HEK293 (cell line): ENCODE data around the gene TTC33.

Source experiments
- GLIS1 ChIP-seq: fragments of 450-650 bp; formaldehyde crosslinking; IDR thresholded peaks from 2 replicates; pipeline ENCODE4 v1.5.1; 2016; ENCODE audit warnings: missing biosample characterization, missing genetic modification characterization
- HOXC10 ChIP-seq: sonication (generic); formaldehyde crosslinking; IDR thresholded peaks from 2 replicates; pipeline ENCODE4 v1.8.1; 2023; ENCODE audit warnings: mild to moderate bottlenecking, missing genetic modification reagents
- MYNN ChIP-seq: fragments of 450-650 bp; formaldehyde crosslinking; IDR thresholded peaks from 2 replicates; pipeline ENCODE4 v1.5.1; 2016; ENCODE audit warnings: missing biosample characterization, missing genetic modification characterization, borderline replicate concordance
- YY1 ChIP-seq: fragments of 450-650 bp; formaldehyde crosslinking; IDR thresholded peaks from 2 replicates; pipeline ENCODE4 v1.5.1; 2018; ENCODE audit warnings: missing biosample characterization, missing genetic modification characterization
- ZBTB20 ChIP-seq: fragments of 450-650 bp; formaldehyde crosslinking; IDR thresholded peaks from 2 replicates; pipeline ENCODE4 v1.5.1; 2016; ENCODE audit warnings: missing biosample characterization, missing genetic modification characterization
- ZFP69B ChIP-seq: fragments of 450-650 bp; formaldehyde crosslinking; IDR thresholded peaks from 2 replicates; pipeline ENCODE4 v1.5.1; 2016; ENCODE audit warnings: missing biosample characterization, missing genetic modification characterization
- ZNF146 ChIP-seq: fragments of 450-650 bp; formaldehyde crosslinking; IDR thresholded peaks from 2 replicates; pipeline ENCODE4 v1.5.1; 2016; ENCODE audit warnings: missing biosample characterization, missing genetic modification characterization
- ZNF169 ChIP-seq: fragments of 450-650 bp; formaldehyde crosslinking; IDR thresholded peaks from 2 replicates; pipeline ENCODE4 v1.5.1; 2016; ENCODE audit warnings: missing biosample characterization, missing genetic modification characterization
- ZNF266 ChIP-seq: fragments of 450-650 bp; formaldehyde crosslinking; IDR thresholded peaks from 2 replicates; pipeline ENCODE4 v1.5.1; 2016; ENCODE audit warnings: missing biosample characterization, missing genetic modification characterization, low read depth
- ZNF292 ChIP-seq: fragments of 450-650 bp; formaldehyde crosslinking; IDR thresholded peaks from 2 replicates; pipeline ENCODE4 v1.5.1; 2016; ENCODE audit warnings: low read depth, missing biosample characterization, missing genetic modification characterization, borderline replicate concordance
- ZNF416 ChIP-seq: fragments of 450-650 bp; formaldehyde crosslinking; IDR thresholded peaks from 2 replicates; pipeline ENCODE4 v1.5.1; 2016; ENCODE audit warnings: missing biosample characterization, missing genetic modification characterization
- ZNF423 ChIP-seq: fragments of 450-650 bp; formaldehyde crosslinking; IDR thresholded peaks from 2 replicates; pipeline ENCODE4 v1.5.1; 2016; ENCODE audit warnings: missing biosample characterization, missing genetic modification characterization
- ZNF571 ChIP-seq: fragments of 450-650 bp; formaldehyde crosslinking; IDR thresholded peaks from 2 replicates; pipeline ENCODE4 v1.5.0; 2017; ENCODE audit warnings: missing biosample characterization, missing genetic modification characterization
- ZNF621 ChIP-seq: fragments of 450-650 bp; formaldehyde crosslinking; IDR thresholded peaks from 2 replicates; pipeline ENCODE4 v1.5.1; 2017; ENCODE audit warnings: missing biosample characterization, missing genetic modification characterization
- ZNF624 ChIP-seq: fragments of 450-650 bp; formaldehyde crosslinking; IDR thresholded peaks from 2 replicates; pipeline ENCODE4 v1.5.1; 2017; ENCODE audit warnings: missing biosample characterization, missing genetic modification characterization
- ZNF654 ChIP-seq: fragments of 450-650 bp; formaldehyde crosslinking; IDR thresholded peaks from 2 replicates; pipeline ENCODE4 v1.5.1; 2016; ENCODE audit warnings: low read depth, missing biosample characterization, missing genetic modification characterization
- ZNF792 ChIP-seq: fragments of 450-650 bp; formaldehyde crosslinking; IDR thresholded peaks from 2 replicates; pipeline ENCODE4 v1.5.1; 2016; ENCODE audit warnings: missing biosample characterization, missing genetic modification characterization
- ZNF843 ChIP-seq: fragments of 450-650 bp; formaldehyde crosslinking; IDR thresholded peaks from 2 replicates; pipeline ENCODE4 v1.5.1; 2016; ENCODE audit warnings: missing biosample characterization, missing genetic modification characterization
- ZXDB ChIP-seq: fragments of 450-650 bp; formaldehyde crosslinking; IDR thresholded peaks from 2 replicates; pipeline ENCODE4 v1.5.1; 2016; ENCODE audit warnings: missing biosample characterization, missing genetic modification characterization
- TF ChIP-seq, protein P1 (sequence below): fragments of 450-650 bp; formaldehyde crosslinking; IDR thresholded peaks from 2 replicates; pipeline ENCODE4 v1.5.1; 2016; ENCODE audit warnings: missing biosample characterization, missing genetic modification characterization
- TF ChIP-seq, protein P2 (sequence below): fragments of 450-650 bp; formaldehyde crosslinking; IDR thresholded peaks from 2 replicates; pipeline ENCODE4 v1.5.1; 2016; ENCODE audit warnings: missing biosample characterization, missing genetic modification characterization
- TF ChIP-seq, protein P3 (sequence below): fragments of 450-650 bp; formaldehyde crosslinking; IDR thresholded peaks from 2 replicates; pipeline ENCODE4 v1.5.1; 2016; ENCODE audit warnings: missing biosample characterization, missing genetic modification characterization
- TF ChIP-seq, protein P4 (sequence below): fragments of 450-650 bp; formaldehyde crosslinking; conservative IDR thresholded peaks from 2 replicates; pipeline ENCODE4 v1.5.1; 2016; ENCODE audit warnings: low read depth, missing biosample characterization, missing genetic modification characterization
- TF ChIP-seq, protein P5 (sequence below): fragments of 450-650 bp; formaldehyde crosslinking; IDR thresholded peaks from 2 replicates; pipeline ENCODE4 v1.5.1; 2016; ENCODE audit warnings: missing biosample characterization, missing genetic modification characterization
- TF ChIP-seq, protein P6 (sequence below): fragments of 450-650 bp; formaldehyde crosslinking; optimal IDR thresholded peaks from 2 replicates; pipeline ENCODE3; 2016; ENCODE audit warnings: missing biosample characterization, mild to moderate bottlenecking, missing genetic modification characterization

Gene TTC33

DNA sequence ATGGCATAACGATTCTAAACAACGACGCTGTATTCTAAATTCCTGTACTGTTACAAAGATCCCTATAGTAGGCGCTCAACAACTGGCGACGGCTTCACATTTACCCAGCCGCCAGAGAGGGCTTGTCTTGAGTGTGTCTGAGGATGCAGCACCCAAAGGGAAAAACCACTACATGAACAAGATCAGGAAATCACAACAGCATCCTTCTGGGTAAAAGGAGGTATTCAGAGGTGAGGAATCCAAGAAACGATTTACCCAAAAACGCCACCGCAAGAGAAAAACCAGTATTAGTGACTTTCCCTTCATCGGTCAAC is 711 bp downstream of the TTC33 start (continued):
- TF ChIP-seq, protein P1, sequence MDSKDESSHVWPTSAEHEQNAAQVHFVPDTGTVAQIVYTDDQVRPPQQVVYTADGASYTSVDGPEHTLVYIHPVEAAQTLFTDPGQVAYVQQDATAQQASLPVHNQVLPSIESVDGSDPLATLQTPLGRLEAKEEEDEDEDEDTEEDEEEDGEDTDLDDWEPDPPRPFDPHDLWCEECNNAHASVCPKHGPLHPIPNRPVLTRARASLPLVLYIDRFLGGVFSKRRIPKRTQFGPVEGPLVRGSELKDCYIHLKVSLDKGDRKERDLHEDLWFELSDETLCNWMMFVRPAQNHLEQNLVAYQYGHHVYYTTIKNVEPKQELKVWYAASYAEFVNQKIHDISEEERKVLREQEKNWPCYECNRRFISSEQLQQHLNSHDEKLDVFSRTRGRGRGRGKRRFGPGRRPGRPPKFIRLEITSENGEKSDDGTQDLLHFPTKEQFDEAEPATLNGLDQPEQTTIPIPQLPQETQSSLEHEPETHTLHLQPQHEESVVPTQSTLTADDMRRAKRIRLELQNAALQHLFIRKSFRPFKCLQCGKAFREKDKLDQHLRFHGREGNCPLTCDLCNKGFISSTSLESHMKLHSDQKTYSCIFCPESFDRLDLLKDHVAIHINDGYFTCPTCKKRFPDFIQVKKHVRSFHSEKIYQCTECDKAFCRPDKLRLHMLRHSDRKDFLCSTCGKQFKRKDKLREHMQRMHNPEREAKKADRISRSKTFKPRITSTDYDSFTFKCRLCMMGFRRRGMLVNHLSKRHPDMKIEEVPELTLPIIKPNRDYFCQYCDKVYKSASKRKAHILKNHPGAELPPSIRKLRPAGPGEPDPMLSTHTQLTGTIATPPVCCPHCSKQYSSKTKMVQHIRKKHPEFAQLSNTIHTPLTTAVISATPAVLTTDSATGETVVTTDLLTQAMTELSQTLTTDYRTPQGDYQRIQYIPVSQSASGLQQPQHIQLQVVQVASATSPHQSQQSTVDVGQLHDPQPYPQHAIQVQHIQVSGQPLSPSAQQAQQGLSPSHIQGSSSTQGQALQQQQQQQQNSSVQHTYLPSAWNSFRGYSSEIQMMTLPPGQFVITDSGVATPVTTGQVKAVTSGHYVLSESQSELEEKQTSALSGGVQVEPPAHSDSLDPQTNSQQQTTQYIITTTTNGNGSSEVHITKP (tag by site-specific recombination): peak; percentile 99
- TF ChIP-seq ZNF843 (tag by site-specific recombination) (peak; percentile 44; the same call in 1 of the 2 replicates), ZFP69B (tag by site-specific recombination) (no peak; the same call in 1 of the 2 replicates), ZNF621 (tag by site-specific recombination) (no peak), ZNF416 (tag by site-specific recombination) (no peak), ZXDB (tag by site-specific recombination) (peak; percentile 13), ZNF624 (tag by site-specific recombination) (no peak), ZNF169 (tag by site-specific recombination) (no peak), GLIS1 (tag by site-specific recombination) (no peak; the same call in 1 of the 2 replicates), YY1 (tag by site-specific recombination) (no peak), ZNF571 (no peak), HOXC10 (no peak), ZNF792 (tag by site-specific recombination) (no peak), ZNF292 (tag by site-specific recombination) (no peak), MYNN (tag by site-specific recombination) (no peak), ZNF423 (tag by site-specific recombination) (no peak), ZNF266 (tag by site-specific recombination) (no peak), ZNF654 (tag by site-specific recombination) (peak; percentile 18; the same call in 1 of the 2 replicates), ZBTB20 (no peak; the same call in 1 of the 2 replicates), ZNF146 (tag by site-specific recombination) (no peak)
- TF ChIP-seq, protein P2, sequence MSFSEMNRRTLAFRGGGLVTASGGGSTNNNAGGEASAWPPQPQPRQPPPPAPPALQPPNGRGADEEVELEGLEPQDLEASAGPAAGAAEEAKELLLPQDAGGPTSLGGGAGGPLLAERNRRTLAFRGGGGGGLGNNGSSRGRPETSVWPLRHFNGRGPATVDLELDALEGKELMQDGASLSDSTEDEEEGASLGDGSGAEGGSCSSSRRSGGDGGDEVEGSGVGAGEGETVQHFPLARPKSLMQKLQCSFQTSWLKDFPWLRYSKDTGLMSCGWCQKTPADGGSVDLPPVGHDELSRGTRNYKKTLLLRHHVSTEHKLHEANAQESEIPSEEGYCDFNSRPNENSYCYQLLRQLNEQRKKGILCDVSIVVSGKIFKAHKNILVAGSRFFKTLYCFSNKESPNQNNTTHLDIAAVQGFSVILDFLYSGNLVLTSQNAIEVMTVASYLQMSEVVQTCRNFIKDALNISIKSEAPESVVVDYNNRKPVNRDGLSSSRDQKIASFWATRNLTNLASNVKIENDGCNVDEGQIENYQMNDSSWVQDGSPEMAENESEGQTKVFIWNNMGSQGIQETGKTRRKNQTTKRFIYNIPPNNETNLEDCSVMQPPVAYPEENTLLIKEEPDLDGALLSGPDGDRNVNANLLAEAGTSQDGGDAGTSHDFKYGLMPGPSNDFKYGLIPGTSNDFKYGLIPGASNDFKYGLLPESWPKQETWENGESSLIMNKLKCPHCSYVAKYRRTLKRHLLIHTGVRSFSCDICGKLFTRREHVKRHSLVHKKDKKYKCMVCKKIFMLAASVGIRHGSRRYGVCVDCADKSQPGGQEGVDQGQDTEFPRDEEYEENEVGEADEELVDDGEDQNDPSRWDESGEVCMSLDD (tag by site-specific recombination): 0 out of 2 replicates have a peak, but pooled peaks have one; percentile 54
- TF ChIP-seq, protein P3, sequence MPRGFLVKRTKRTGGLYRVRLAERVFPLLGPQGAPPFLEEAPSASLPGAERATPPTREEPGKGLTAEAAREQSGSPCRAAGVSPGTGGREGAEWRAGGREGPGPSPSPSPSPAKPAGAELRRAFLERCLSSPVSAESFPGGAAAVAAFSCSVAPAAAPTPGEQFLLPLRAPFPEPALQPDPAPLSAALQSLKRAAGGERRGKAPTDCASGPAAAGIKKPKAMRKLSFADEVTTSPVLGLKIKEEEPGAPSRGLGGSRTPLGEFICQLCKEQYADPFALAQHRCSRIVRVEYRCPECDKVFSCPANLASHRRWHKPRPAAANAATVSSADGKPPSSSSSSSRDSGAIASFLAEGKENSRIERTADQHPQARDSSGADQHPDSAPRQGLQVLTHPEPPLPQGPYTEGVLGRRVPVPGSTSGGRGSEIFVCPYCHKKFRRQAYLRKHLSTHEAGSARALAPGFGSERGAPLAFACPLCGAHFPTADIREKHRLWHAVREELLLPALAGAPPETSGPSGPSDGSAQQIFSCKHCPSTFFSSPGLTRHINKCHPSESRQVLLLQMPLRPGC (tag by site-specific recombination): 0 out of 2 replicates have a peak, but pooled peaks have one; percentile 47
- TF ChIP-seq, protein P4, sequence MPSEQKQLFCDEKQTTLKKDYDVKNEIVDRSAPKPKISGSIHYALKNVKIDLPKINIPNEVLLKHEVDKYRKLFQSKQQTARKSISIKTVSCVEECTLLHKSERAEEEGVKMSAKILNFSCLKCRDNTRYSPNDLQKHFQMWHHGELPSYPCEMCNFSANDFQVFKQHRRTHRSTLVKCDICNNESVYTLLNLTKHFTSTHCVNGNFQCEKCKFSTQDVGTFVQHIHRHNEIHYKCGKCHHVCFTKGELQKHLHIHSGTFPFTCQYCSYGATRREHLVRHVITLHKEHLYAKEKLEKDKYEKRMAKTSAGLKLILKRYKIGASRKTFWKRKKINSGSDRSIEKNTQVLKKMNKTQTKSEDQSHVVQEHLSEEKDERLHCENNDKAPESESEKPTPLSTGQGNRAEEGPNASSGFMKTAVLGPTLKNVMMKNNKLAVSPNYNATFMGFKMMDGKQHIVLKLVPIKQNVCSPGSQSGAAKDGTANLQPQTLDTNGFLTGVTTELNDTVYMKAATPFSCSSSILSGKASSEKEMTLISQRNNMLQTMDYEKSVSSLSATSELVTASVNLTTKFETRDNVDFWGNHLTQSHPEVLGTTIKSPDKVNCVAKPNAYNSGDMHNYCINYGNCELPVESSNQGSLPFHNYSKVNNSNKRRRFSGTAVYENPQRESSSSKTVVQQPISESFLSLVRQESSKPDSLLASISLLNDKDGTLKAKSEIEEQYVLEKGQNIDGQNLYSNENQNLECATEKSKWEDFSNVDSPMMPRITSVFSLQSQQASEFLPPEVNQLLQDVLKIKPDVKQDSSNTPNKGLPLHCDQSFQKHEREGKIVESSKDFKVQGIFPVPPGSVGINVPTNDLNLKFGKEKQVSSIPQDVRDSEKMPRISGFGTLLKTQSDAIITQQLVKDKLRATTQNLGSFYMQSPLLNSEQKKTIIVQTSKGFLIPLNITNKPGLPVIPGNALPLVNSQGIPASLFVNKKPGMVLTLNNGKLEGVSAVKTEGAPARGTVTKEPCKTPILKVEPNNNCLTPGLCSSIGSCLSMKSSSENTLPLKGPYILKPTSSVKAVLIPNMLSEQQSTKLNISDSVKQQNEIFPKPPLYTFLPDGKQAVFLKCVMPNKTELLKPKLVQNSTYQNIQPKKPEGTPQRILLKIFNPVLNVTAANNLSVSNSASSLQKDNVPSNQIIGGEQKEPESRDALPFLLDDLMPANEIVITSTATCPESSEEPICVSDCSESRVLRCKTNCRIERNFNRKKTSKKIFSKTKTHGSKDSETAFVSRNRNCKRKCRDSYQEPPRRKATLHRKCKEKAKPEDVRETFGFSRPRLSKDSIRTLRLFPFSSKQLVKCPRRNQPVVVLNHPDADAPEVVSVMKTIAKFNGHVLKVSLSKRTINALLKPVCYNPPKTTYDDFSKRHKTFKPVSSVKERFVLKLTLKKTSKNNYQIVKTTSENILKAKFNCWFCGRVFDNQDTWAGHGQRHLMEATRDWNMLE (tag by site-specific recombination): no peak
- TF ChIP-seq, protein P5, sequence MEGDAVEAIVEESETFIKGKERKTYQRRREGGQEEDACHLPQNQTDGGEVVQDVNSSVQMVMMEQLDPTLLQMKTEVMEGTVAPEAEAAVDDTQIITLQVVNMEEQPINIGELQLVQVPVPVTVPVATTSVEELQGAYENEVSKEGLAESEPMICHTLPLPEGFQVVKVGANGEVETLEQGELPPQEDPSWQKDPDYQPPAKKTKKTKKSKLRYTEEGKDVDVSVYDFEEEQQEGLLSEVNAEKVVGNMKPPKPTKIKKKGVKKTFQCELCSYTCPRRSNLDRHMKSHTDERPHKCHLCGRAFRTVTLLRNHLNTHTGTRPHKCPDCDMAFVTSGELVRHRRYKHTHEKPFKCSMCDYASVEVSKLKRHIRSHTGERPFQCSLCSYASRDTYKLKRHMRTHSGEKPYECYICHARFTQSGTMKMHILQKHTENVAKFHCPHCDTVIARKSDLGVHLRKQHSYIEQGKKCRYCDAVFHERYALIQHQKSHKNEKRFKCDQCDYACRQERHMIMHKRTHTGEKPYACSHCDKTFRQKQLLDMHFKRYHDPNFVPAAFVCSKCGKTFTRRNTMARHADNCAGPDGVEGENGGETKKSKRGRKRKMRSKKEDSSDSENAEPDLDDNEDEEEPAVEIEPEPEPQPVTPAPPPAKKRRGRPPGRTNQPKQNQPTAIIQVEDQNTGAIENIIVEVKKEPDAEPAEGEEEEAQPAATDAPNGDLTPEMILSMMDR (tag by site-specific recombination): peak; percentile 77
- TF ChIP-seq, protein P6, sequence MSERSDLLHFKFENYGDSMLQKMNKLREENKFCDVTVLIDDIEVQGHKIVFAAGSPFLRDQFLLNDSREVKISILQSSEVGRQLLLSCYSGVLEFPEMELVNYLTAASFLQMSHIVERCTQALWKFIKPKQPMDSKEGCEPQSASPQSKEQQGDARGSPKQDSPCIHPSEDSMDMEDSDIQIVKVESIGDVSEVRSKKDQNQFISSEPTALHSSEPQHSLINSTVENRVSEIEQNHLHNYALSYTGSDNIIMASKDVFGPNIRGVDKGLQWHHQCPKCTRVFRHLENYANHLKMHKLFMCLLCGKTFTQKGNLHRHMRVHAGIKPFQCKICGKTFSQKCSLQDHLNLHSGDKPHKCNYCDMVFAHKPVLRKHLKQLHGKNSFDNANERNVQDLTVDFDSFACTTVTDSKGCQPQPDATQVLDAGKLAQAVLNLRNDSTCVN (tag by site-specific recombination): no peak
